Jurkat, Clone E6-1 (cell line): ENCODE results near the gene ASAP2.

ENCODE experiments used
- DNase-seq: peaks from one replicate; pipeline ENCODE4 v3.0.0-alpha.2; 2011; ENCODE audit warnings: low read depth, low spot score
- H3K4me3 ChIP-seq: 2 replicates; pipeline ENCODE4 v1.5.1; 2011; ENCODE audit warnings: mild to moderate bottlenecking, low read length, control low read depth, moderate library complexity

The ASAP2 gene

DNA sequence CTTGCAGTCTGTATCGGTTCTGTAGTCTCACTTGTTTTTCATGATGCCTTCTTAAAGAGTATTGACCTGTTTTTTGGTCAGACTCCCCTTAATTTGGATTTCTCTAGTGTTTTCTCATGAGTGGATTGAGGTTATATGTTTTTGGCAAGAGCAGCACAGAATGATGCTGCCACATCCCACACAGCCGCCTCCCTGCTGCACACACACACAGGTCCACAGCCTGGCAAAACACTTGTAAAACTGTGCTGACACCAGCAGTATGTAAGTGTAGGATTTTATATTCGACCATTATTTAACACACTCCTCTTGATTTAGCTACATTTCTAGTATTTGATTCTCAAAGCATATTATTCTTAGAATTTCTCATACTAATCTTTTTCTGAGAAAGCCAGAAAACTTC lies 148.7 kb downstream of the ASAP2 start:
- no peak overlapping the region for H3K4me3 ChIP-seq
- DNase-seq: no peak

DNA sequence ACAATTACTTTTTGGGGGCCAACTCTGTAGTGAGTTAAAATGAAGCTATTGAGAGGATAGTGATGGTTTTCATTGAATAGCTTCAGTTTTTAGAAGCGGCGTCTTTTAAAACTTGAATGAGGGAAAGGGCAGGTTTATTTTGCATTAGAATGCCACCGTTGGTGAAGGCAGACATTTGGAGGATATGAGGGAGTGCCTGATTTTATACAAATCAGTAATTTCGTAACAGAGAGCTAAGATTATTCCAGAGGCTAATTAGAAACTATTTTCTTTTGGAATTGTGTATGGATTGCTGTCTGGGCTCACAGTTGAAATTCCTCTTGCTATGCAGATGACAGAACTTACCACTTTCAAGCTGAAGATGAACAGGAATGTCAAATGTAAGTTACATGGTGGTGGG lies 149.1 kb downstream of the ASAP2 start:
- no peak overlapping the region for H3K4me3 ChIP-seq
- no peak for DNase-seq

DNA sequence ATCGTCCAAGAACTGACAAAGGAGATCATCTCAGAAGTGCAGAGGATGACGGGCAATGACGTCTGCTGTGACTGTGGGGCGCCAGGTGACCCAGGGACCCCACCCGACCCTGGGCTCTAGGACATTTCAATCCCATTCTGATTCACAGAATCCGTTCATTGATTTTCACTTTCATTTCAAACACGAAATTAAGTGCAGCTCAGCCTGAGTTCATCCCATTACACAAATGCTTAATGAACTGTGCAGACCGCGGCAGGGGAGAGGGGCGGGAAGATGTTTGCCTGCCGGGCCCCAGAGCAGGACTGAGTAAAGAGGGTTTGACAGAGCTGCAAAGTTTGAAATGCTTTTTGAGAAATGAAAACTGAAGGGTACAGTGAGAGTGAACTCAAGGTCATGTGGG lies 149.6 kb downstream of the ASAP2 start:
- no peak overlapping the region for H3K4me3 ChIP-seq
- no peak for DNase-seq

DNA sequence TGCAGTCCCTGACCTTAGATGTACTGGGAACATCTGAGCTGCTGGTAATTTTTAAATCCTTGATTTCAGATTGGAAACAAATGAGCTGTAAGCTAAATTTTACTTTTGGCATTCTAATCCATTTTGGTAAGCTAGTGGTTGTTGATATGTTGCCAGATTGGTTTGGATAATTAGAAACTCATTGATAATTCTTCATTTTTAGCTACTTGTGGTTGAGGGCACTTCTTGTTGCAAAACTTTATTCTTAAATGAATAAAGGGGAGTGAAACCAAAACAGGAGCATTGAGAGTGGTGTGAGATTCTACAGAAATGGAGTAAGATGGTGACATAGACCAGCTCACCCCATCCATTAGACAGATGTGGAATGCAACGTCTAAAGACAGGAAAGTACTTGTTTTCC lies 152.2 kb downstream of the ASAP2 start:
- DNase-seq: no peak
- H3K4me3 ChIP-seq: no peak overlapping the region

DNA sequence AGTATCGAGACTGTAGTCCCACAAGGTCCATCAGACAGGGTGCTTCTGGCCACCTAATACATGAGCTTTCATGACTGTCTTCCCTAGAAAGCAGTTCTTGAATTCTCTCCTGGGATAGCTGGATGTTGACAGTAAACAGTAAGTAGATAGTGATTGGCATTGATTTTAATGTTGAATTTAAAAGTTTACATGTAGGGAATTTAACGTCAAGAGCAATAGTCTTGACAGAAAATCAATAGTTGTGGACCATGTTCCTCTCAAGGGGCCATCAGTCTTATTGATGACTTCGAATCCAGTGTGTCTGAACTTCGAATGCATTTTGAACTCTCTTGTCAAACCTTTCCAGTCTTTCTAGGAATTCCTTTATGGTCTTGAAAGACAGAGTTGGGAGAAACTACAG lies 152.9 kb downstream of the ASAP2 start:
- DNase-seq: no peak
- H3K4me3 ChIP-seq: no peak overlapping the region

DNA sequence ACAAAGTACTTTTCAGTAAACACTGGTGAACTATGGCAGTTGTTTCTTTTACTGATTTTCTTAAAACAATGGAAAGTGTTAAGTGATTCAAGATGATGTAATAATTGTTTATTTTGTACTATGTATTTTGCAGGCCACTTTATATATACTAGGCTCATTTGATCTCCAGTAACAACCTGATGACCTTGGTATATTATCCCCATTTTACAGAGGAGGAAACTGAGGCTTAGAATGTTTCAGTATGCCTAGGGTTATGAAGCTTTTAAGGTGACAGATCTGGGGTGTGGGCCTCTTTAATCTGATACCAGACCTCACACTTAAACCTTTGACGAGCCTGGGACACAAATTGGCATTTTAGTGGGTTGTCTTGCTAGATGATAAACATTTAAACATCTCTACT lies 153.5 kb downstream of the ASAP2 start:
- no peak for DNase-seq

DNA sequence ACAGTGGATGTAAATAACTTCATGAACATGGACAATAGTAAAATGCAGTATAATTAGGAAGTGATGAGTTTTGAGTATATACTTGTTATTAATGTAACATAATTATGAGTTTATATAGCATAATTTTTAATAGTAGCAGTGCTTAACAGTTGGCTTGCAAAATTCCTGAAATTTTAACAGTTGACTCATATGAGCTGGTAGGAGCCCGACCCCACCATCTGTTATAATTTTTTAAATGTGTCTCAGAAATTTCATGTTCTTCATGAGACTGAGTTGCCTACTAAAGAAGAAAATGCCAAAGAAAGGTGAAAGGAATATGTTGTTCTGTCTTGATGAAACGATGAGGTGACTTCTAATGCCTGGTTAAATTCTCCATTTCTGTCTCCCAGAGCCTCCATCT lies 154.1 kb downstream of the ASAP2 start:
- no peak overlapping the region for H3K4me3 ChIP-seq
- no peak for DNase-seq

More for the DNA sequence above, 153.5 kb downstream of the ASAP2 start:
- no peak overlapping the region for H3K4me3 ChIP-seq

DNA sequence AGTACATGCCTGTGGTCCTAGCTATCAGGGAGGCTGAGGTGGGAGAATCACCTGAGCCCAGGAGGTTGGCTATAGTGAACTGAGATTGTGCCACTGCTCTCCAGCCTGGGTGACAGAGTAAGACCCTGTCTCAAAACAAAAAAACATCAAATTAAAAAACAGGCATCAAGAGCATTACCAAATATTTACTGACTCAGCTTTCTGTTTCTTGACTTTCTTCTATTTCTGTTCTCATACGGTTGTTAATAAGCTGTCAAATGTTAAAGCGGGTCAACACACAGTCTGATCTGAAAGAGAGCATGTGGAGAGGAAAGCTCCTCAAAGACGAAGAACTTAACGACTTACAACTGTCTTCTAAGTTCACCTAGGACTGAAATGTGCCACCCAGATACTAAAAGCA lies 157.8 kb downstream of the ASAP2 start:
- no peak for DNase-seq
- no peak overlapping the region for H3K4me3 ChIP-seq

DNA sequence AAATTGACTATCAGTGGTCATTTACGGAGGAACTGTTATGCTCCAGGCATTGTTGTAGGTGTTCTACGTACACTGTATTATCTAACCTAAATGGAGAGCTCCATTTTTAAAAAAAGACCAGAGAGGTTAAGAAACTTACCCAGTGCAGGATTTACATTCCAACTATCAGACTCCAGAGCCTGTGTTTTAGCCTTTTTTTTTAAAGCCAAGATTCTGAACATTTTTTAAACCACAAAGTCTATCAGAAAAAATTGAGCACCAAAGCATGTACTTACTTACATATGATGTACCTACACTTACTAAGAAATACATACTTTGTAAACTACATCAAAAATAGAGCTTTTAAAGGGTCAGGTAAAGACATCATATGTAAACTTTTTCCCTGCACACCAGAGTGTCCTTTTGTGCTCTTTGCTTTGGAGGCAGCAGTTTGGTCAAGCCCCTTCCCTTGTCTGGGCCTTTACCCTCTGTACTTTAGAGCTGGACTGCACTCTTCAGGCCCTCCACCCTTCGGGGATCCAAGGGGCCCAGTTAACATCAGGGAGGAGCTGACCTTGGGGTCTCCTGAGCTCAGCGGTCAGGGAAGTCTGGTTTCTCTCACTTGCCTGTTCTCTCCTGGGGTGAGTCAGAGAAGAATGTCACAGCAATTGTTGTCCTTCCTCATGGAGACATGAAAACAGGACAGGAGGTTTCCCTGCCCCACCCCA lies 158.3 kb downstream of the ASAP2 start:
- H3K4me3 ChIP-seq: no peak overlapping the region
- no peak for DNase-seq

DNA sequence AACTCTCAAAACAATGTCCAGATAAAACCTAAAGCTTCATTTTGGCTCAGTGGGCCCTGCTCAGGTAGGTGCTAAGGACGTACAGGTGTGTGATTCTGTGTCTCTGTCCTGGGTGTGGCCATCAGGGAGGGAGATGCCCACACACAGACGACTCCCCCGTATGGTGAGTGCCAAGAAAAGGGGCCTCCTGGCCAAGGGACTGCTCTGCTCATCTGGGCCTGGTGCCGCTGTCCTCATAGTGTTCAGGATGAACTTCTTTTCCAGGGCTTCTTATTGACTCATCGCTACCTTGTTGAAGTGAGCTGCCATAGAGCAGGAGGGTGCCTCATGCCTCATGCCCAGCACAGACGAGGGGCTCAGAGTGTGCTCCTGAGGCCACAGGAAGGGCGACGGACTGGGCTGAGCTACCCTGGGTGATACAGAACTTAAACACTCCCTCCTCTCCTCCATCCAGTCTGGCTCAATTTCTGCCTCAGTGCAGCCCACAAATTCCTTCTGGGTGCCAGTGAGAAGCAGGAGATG lies 158.9 kb downstream of the ASAP2 start:
- no peak overlapping the region for H3K4me3 ChIP-seq
- DNase-seq: no peak

DNA sequence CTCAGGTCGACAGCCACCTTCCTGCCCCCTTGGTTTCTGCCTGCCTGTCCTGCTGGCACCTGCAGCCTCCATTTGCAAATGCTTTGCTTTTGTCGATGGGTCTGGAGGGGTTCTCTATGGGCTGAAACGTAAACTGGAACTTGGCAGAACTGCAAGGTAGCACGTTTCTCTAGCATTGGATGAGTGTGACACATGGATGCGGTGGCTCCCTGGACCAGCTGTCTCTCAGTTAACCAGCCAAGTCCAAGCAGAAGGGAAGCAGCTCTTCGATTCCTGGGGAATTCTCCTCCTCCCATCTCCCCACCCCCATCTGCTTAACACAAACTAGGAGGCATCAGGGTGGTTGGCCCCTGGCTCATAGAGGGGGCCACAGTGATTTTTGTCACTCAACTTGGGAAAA lies 159.4 kb downstream of the ASAP2 start:
- DNase-seq: no peak
- no peak overlapping the region for H3K4me3 ChIP-seq

DNA sequence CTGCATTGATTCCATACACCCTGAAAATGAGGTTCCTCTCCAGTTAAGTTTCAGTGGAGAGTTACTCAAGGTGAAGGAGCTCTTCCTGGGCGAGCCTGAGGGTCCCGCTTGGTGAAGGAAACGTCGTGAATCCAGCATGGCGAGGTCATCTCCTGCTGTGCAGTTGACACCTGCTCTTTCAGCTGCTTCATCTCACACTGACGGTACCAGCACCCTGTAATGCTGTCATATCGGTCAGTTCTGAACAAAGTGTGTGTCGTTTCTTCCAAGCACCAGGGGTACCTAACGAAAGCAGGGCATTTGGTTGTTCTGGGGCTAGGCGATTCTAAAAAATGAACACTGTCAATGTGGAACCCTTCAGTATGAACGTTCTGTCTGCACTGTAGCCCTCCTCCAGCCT lies 164.1 kb downstream of the ASAP2 start:
- DNase-seq: no peak

DNA sequence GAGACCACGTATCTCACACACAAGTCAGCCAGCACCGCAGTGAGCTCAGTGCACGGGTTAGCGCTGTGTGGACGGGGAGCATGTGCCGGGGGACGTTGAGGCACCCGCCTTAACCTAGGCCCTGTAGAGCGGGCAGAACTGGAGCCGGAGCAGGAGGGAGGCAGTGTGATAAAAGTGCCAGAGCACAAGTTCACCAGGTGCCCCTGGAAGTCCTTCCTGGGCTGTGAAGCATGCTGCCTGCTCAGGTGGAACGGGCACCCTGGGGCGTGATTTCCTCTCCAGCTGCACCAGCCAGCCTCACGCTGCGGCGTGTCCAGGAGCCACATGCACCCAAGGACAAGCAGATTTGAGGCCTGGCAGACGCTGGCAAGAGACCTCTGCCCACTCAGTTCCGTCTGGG lies 166.4 kb downstream of the ASAP2 start:
- no peak for DNase-seq
- H3K4me3 ChIP-seq: no peak overlapping the region

More for the DNA sequence above, 164.1 kb downstream of the ASAP2 start:
- H3K4me3 ChIP-seq: no peak overlapping the region

DNA sequence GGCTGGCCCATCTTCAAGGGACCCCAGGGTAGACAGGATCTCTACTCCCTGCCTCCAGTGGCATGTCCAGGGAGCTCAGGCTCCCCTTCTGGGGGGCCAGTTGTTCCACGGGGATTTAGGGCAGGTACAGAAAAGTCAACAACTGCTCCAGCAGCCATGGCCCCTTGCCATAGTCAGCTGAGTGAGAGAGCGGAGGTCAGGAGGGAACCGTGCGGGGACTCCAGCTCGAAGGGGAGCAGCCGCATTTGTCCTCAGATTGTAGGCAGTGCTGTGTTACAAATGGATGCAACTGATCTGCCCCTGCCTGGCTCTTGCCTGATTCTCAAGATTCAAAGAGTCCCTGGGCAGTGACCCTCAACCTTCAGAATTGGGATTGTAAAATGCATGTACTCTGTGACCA lies 166.9 kb downstream of the ASAP2 start:
- DNase-seq: no peak
- H3K4me3 ChIP-seq: no peak overlapping the region

DNA sequence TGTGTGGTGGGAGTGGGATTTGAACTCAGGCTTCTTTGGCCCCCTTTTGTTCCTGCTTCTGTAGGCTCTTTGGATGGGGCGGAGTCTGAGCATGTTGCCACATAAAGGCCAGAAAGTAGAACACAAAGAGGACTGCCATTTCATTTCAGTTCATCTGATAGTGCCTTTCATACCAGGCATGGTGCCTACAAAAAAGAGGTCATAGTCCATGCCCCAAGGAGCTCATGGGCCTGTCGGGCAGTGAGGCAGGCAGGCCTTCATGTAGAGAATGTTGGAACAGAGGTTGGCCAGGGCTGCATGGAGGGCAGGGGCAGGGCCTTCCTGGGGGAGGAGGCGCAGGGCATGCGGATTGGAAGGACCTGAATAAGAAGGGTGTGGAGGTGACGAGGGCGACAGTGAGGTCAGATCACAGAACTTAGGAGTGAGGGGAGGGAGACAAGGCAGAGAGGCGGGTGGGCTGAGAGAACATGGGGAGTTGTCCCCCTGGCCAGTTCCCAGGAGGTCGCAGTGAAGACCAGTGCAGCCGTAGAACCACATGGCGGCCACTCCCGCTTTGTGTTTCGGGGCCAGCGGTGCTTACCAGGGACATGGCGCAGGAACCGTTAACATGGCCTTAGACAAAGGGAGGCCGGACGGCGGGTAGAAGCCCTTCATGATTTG lies 167.6 kb downstream of the ASAP2 start:
- no peak for DNase-seq
- no peak overlapping the region for H3K4me3 ChIP-seq

DNA sequence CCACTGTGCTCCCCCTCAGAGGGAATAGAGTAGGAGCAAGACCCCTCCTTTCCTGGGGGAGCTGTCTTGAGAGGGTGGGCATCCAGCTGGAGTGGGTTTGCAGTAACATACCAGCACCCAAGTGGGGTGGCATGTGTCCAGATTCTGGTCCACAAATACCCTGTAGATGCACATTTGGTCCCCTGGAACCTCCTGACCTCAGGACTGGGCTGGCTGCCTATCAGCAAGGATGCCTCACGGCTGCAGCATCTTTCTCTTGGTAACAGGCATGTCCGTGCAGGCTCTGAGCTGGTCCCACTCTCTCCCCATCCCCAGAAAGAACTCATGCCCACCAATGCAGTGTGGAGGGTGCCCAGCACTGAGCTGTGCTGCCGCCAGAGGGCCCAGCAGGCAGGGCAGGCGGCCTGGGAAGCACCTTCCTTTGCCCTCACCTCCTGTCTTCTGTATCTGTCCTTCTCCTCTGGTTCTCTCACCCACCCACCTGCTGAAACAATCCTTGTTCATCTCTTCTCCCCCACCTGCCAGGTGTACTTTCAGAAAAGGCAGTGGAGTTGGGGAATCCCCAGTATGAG lies 169.3 kb downstream of the ASAP2 start:
- no peak for DNase-seq
- H3K4me3 ChIP-seq: no peak overlapping the region

DNA sequence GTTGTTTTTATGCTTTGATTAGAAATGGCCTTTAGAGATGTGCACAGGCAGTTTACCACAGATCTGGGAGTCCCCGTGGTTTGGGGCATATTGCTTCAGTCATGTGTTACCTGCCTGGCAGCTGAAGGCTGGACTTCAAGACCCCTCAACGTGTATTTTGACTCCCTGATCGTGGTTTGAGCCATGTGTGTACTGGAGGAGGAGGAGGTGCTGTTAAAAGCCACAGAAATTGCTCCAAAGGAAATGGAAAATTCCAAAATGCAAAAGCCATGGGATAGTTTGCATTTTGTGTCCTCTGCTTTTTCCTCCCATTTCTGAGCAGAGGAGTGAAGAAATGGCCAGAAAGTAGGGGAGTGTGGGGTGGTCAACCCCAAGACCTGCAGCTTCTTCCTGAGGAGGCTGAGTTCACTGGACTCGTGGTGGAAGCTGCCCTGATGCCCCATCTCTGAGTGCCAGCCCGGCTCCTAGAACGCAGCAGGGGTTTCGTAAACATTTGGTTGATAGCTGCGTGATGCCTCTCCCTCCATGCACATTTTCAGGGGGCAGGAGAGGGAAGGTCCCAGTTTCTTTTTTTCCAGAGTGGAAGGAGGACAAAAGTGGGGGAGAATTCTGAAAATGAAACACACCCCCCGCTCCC lies 171.0 kb downstream of the ASAP2 start:
- no peak for DNase-seq

DNA sequence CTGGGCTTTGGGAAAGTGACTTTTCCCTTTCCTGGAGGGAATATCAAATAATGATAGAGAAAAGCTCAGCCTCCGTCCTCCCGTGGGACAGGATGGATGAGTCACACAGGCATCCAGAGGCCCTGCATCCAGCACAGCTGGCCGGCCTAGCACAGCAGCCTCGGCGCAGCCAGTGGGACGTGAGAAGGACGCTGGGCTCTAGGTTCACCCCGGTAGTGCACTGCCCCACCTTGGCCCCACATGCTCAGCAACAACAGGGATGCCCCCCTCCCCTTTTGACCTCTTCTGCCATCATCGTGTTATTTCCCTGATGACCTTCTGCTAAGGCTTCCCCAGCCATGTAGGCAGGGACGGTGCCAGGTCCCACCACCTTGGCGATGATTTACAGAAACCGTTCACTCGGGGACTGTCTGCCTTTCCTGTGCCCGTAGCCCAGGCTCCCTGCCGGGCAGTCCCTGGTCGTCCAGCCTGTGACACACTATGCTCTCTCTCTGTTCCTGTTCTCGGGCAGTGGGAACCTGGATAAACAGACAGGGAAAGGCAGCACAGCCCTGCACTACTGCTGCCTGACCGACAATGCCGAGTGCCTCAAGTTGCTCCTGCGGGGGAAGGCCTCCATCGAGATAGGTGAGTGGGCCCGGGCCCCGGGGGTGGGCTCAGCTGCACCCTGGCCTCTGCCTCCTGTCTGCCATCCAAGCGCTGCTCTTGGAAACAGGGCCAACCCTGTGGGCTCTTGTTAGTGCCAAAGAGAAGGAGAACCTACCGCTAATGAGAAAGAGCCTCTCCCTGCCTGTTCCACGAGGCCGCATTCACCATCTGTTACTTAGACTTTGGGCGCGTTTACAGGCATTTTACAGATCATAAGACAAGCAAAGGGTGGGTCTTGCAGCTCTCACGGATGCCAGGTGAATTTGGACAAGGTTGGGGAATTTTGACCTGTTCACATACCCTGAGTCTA lies 172.1 kb downstream of the ASAP2 start:
- H3K4me3 ChIP-seq: no peak overlapping the region
- no peak for DNase-seq

More for the DNA sequence above, 171.0 kb downstream of the ASAP2 start:
- no peak overlapping the region for H3K4me3 ChIP-seq

DNA sequence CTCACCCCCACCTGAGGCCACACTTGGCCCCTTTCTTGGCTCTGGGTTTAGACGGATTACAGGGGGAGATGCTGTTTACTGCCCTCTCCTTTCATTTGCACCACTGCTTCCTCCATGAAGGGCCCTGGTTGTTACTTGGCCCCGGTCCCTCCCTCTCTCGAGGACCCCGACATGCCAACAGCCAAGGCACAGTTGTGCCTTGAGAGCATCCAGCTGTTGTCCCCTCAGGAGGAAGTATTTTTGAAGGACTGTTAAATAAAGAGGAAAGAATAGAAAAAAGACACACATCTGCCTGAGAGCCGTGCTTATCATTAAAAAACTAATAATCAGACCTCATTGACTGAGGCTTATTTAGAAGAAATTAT lies 172.8 kb downstream of the ASAP2 start:
- DNase-seq: no peak
- no peak overlapping the region for H3K4me3 ChIP-seq
